HCT116 (cell line): ENCODE results near the gene PRKACG.

Experiments
- CTCF ChIP-seq, 3 experiments: fragments of 200-600 bp in 1 of 3; sonication (generic) in 1 of 3; IDR thresholded peaks in 2 of 3; conservative IDR thresholded peaks in 1 of 3; 2 replicates each; pipeline ENCODE4 v1.5.1; 2012 to 2017; ENCODE audit warnings: low read depth in 2 of 3, low read length in 2 of 3, antibody characterized with exemption in 1 of 3, borderline replicate concordance in 1 of 3, control low read depth in 1 of 3, mild to moderate bottlenecking in 1 of 3, mixed read lengths in 1 of 3, mixed run types in 1 of 3, moderate library complexity in 1 of 3; ENCODE audit not compliant: insufficient read depth in 1 of 3
- JUND ChIP-seq: IDR thresholded peaks from 2 replicates; pipeline ENCODE4 v1.6.1; 2012
- REST ChIP-seq: IDR thresholded peaks from 2 replicates; pipeline ENCODE4 v1.6.1; 2012; ENCODE audit warnings: low read depth
- SIN3A ChIP-seq: IDR thresholded peaks from 2 replicates; pipeline ENCODE4 v1.6.1; 2012; ENCODE audit warnings: low read depth
- TCF7L2 ChIP-seq: IDR thresholded peaks from 2 replicates; pipeline ENCODE4 v1.7.0; 2011; ENCODE audit warnings: borderline replicate concordance, inconsistent platforms; ENCODE audit not compliant: insufficient read depth, insufficient read length; ENCODE audit errors: extremely low read depth

- TF ChIP-seq TCF7L2 (no peak), SIN3A (no peak), CTCF (IDR thresholded peaks at IDR 0.05 in 2 of 3, conservative IDR thresholded peaks at IDR 0.05 in 1 of 3; ENCODE audit: borderline replicate concordance in 1 of 3, insufficient read depth in 1 of 3, low read depth in 2 of 3, low read length in 2 of 3) (no peak), JUND (no peak), REST (no peak)
These were observed at the start of gene PRKACG for GRCh38 chr9:69014013-69014412.
